GM08714 (cell line): ENCODE data around the gene KBTBD13.

Source experiments
- H3K4me3 ChIP-seq: fragments of 200-500 bp; sonication (Bioruptor generic); 2 replicates; pipeline ENCODE4 v1.5.1; 2014; ENCODE audit warnings: mild to moderate bottlenecking, low read length, inconsistent platforms
- ZNF274 ChIP-seq: IDR thresholded peaks from 2 replicates; pipeline ENCODE4 v1.6.1; 2012; ENCODE audit warnings: mild to moderate bottlenecking, low read depth, low read length

Gene KBTBD13

DNA sequence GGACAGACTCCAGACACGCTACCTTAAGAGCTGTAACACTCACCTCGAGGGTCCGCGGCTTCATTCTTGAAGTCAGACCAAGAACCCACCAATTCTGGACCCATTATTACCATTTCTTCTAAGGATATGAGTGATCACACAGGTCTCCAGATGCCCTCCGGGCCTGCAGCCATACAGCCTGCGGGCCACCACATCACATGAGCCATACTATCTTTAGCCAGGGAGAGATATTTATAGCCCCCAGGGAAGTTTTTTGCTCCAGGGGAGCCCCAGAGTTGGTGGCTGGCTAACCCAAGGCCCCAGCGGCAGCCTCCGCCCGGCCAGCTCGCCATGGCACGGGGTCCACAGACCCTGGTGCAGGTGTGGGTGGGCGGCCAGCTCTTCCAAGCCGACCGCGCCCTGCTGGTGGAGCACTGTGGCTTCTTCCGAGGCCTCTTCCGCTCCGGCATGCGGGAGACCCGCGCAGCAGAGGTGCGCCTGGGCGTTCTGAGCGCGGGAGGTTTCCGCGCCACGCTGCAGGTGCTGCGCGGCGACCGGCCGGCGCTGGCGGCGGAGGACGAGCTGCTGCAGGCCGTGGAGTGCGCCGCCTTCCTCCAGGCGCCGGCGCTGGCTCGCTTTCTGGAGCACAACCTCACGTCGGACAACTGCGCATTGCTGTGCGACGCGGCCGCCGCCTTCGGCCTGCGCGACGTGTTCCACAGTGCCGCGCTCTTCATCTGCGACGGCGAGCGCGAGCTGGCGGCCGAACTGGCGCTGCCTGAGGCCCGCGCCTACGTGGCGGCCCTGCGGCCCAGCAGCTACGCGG lies at the start of gene KBTBD13:
Gene KBTBD13, plus strand, starts transcription at position 261 of the 805 bp plus-strand sequence. Its CDS starts 70 bp downstream, at position 331.
- H3K4me3 ChIP-seq, result no peak within 1 kb of the TSS
- TF ChIP-seq ZNF274, result no peak

DNA sequence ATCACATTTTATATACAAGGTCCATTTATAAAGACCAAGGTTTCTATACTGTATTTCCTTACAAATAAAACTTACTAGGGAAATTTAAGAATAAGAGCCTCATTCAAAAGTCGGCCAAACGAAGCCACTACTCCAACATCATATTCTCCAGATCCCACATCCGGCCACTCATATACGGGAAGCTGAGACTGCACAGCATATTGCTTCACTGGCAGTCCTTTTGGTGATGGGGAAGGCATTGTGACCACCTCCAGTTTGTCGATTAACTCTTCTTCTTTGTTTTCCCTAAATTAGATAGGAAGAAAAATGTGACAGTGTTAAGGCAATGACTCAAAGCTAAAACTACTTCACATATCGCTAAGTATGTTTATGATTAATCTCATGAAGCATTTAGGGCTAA lies 49.8 kb upstream of the KBTBD13 start:
- no peak for TF ChIP-seq ZNF274
- no peak overlapping the region for H3K4me3 ChIP-seq

DNA sequence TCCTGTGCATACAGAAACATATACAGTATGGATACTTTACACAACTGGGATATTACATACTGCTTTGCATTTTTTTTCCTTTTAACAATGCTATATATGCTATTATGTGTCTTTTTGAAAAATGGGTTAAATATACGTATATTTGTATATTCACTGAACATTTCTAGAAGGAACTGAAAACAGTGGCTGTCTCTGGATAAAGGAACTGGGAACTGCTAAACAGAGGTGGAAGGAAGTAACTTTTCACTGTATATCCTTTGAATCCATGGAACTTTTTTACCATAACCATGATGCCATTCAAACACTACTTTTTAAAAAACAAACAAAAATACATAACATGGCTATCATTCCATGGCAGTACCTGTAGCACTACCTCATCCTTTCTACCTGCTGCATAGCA lies 49.0 kb upstream of the KBTBD13 start:
- peak overlapping the region; percentile 83; the same call in 1 of the 2 replicates for H3K4me3 ChIP-seq
- no peak for TF ChIP-seq ZNF274

DNA sequence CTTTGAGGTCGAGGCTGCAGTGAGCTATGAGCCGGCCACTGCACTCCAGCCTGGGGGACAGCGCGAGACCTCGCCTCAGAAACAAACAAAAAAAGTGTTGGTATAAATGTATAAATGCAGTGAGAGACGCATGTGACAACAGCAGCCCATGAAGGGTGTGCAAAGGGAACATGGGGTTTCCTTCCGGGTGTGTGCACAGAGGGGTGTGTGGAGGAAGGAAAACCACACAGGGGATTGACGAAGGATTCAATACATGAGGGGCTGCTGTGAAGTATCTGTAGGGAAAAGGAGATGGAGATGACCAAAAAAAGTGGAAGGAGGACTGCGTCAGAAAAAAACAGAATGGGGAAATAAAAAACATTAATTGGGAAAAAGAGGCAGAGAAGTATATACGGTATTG lies 48.2 kb upstream of the KBTBD13 start:
- no peak for TF ChIP-seq ZNF274
- peak overlapping the region; percentile 83 for H3K4me3 ChIP-seq

DNA sequence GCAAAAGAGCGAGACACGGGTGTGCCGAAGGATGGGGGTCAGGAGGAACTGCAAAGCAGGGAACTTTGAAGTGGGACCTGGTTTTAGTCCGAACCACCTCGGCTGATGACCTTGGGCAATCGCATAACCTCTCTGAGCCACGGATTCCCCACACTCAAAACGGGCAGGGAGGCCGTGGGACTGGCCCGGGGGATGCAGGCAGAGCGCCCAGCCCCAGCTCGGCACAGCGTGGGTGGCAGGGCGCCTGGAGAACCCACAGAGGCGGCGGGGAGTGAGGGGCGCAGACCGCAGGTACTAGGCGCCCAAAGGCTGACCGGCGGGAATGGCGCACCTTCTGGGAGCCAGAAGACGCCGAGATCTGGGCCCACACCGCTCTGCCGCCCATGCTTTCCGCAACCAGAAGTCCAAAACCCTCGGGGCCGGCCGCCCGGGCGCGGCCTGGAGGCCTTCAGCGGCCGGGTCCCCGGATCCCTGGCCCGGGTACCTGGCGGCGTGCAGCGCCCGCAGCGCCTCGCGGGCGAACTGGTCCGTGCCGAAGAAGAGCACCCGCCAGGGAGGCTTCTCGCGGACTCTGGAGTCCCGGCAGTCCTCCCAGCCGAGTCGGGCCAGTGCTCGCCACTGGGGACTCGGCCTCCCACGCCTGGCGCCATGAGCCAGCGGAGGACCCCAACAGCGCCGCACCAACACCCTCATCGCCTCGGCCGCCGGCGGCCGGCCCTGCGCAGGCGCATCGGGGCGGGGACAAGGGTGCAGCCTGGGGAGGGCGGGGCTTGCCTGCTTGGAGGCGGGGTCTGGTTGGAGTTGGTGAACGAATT lies 47.4 kb upstream of the KBTBD13 start, which contains the start of gene MTFMT:
Gene MTFMT, minus strand, starts transcription at position 719 of the 815 bp plus-strand sequence. Its CDS starts 26 bp downstream, at position 693.
- peak within 1 kb of the TSS; percentile 83 for H3K4me3 ChIP-seq
- no peak for TF ChIP-seq ZNF274

DNA sequence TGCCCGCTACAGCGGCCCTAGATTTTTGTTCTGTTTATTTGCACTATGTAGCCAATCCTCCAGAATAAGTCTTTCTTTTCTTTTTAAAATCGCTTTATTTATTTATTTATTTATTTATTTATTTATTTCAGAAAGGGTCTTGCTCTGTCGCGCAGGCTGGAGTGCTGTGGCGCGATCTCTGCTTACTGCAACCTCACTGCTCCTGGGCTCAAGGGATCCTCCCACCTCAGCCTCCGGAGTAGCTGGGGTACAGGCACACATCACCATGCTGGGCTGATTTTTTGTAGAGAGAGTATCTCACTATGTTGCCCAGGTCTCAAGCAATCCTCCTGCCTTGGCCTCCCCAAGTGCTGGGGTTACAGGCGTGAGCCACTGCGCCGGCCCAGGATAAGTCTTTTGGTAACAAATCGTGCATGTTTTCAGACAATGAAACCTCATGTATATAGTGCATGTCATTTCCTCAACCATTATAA lies 46.8 kb upstream of the KBTBD13 start:
- TF ChIP-seq ZNF274, result no peak
- no peak overlapping the region for H3K4me3 ChIP-seq

DNA sequence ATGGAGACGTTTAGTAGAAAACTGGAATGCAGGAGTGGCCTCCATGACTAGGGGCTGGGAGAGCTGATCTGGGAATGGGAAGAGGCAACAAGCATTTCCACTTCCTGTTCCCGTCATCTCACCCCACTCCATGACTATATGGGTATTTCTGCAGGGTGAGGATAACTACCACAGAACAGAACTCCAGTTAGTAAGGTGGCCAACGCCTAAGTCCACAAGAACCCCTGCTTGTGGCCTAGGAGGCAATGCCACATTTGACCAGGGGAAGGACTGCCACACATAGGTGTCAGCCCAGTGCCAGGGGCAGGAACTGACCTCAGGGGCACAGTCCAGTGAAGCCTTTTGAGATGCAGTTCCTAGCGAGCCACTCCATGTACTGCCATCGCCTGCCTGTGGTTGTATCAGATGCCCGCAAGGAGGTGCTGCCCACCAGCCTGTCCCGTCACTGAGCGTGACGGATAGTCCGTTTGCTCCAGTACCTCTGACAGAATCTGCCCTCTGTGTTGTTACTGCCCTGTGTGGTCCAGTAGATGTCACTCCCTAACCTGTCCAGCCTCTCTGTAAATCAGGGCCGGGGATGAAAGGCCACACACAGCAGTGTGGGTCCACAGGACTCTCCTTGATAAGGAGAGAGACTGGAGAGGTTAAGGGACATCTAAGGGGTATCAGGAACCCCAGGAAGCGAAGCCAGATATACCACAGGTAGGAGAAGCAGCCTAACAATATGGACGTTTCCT lies 43.6 kb upstream of the KBTBD13 start:
- no peak for TF ChIP-seq ZNF274
- no peak overlapping the region for H3K4me3 ChIP-seq

DNA sequence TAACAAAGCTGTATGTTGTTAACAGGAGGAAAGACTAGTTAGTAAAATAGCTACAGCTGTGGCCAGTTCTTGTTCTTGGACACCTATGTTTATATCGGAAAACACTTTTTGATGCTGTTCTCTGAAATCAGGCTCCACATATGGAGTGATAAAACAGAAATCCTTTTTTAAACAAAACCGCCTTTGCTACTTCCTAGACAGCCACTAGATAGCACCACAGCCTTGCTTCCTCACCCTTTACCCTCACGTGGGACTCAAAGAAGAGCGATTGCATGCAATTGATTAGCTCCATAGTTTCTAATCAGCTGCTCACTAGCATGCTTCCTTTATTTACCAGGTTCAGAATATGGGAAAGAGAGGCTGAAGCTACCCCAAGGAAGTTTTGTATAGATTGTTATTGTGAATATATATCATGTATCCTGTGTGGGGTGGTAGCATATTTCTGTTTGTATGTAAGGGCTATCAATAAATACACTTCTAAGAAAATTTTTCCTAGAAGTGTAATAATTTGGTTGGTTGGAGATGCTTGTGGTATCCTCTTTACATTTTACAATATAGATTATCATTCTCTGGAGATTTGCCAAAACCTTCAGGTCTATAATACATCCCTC lies 42.8 kb upstream of the KBTBD13 start:
- H3K4me3 ChIP-seq, result no peak overlapping the region
- no peak for TF ChIP-seq ZNF274

DNA sequence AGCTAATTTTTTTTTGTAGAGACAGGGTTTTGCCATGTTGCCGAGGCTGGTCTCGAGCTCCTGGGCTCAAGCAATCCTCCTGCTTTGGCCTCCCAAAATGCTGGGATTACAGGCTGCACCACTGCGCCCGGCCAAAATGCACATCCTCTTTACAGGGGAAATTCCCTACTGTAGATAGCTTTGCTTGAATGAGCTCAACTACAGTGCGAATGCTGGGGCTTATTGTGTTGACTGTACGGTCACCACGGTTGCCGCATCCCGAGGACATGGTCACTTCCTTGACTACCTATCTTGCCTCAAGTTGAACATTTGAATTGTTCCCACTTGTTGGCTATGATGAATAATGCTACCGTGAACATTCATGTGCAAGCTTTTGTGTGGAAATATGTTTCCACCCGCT lies 41.8 kb upstream of the KBTBD13 start:
- no peak for TF ChIP-seq ZNF274

DNA sequence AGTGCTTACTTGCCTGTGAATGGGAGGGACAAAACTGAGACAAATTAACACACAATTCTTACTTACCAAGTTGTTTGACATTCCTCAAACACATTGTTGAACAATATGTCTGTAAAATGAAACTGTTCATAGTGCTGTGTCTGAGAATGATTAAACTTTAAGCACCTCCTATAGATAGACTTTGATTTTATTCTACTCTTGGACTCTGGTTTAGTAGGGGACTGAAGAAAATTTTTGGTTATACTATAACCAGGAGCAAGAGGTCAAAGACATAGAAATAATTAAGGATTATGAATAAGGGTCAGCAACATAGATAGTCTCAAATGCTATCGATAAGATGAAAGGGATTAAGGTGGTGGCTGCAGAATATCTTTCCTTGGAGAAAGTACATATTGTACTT lies 39.2 kb upstream of the KBTBD13 start:
- no peak for TF ChIP-seq ZNF274
- no peak overlapping the region for H3K4me3 ChIP-seq

More for the DNA sequence above, 41.8 kb upstream of the KBTBD13 start:
- H3K4me3 ChIP-seq, result no peak overlapping the region

DNA sequence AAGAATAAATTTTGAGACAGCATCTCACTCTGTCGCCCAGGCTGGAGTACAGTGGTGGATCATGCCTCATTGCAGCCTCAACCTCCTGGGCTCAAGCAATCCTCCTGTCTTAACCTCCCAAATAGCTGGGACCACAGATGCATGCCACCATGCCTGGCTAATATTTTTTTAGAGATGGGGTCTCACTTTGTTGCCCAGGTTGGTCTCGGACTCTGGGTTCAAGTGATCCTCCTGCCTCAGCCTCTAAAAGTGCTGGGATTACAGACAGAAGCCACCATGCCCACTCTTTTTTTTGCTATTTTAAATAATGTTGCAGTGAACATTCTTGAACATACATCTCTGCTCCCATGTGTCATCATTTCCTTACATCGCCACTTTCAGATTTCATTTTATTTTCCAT lies 38.1 kb upstream of the KBTBD13 start:
- no peak overlapping the region for H3K4me3 ChIP-seq
- no peak for TF ChIP-seq ZNF274

DNA sequence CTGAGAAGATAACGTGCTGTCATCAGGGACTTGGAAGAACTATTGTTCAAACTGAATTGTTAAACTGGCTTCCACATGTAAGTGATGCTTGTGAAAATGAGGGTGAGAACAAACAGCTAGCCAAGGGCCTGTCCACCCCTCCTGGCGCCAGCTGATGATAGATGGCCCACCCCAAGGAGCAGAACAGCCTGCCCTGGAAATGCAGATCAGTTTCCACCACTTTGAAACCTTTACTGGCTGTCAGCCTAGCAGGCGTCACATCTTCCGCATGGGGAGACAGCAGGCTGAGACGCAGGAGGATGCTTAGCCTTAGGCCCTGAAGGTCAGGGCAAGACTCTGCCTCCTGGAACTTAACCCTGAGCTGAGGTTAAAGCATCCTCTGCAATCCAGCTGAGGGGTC lies 37.7 kb upstream of the KBTBD13 start:
- TF ChIP-seq ZNF274, result no peak
- H3K4me3 ChIP-seq, result no peak overlapping the region

DNA sequence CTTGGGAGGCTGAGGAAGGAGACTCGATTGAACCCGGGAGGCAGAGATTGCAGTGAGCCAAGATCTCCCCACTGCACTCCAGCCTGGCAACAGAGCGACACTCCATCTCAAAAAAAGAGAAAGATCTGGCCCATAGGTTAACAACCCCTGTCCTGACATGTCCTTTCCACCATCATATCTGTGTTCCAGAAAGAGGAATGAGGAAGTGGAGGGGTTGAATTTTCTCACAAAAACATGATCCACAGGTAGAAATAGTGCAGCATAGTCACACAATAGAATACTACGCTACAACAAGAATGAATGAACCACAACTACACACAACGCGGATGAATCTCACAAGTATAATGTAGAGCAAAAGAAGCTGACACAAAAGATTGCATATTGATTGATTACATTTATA lies 36.1 kb upstream of the KBTBD13 start:
- H3K4me3 ChIP-seq, result no peak overlapping the region
- TF ChIP-seq ZNF274, result no peak

DNA sequence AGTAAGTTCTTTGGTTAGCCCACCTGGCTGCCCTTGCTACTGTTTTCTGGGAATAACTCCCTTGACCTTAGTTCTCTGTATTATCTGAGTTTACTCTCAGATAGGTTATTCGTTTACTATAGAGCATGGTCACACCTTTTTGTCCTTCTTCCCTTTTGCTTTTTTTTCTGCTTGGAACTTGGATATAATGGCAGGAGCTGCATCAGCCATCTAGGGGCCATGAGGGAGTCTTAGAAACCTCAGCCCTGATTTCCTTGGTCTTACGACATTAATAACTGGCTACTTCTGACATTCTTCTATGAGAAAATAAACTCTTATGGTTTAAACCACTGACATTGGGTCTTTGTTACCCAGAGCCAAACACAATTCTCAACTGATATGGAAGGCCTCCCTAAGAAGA lies 34.8 kb upstream of the KBTBD13 start:
- no peak overlapping the region for H3K4me3 ChIP-seq
- TF ChIP-seq ZNF274, result no peak
